Measurements from ENCODE around the gene KATNAL1.

The KATNAL1 gene

GRCh38 chr13:30307194-30307970, at the start of gene KATNAL1:
KATNAL1 (minus strand) TSS chr13:30307551; CDS start chr13:30283777, 23,774 bp downstream.
- Histone ChIP-seq H3K27ac (peak within 1 kb of the TSS; percentile 94), H3K27me3 (ENCODE audit: insufficient read depth, low read depth, severe bottlenecking) (no peaks in the 10 kb centered on the region)

GRCh38 chr13:30355839-30356238, 48.5 kb upstream of the KATNAL1 start:
- H3K9me3 ChIP-seq (ENCODE audit: severe bottlenecking) = no peaks in the 10 kb centered on the region
- H3K27me3 ChIP-seq (ENCODE audit: insufficient read depth, low read depth, severe bottlenecking) = no peaks in the 10 kb centered on the region
- no peaks in the 10 kb centered on the region for H3K36me3 ChIP-seq
- TF ChIP-seq, protein P1, sequence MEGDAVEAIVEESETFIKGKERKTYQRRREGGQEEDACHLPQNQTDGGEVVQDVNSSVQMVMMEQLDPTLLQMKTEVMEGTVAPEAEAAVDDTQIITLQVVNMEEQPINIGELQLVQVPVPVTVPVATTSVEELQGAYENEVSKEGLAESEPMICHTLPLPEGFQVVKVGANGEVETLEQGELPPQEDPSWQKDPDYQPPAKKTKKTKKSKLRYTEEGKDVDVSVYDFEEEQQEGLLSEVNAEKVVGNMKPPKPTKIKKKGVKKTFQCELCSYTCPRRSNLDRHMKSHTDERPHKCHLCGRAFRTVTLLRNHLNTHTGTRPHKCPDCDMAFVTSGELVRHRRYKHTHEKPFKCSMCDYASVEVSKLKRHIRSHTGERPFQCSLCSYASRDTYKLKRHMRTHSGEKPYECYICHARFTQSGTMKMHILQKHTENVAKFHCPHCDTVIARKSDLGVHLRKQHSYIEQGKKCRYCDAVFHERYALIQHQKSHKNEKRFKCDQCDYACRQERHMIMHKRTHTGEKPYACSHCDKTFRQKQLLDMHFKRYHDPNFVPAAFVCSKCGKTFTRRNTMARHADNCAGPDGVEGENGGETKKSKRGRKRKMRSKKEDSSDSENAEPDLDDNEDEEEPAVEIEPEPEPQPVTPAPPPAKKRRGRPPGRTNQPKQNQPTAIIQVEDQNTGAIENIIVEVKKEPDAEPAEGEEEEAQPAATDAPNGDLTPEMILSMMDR (IDR thresholded peaks at IDR 0.05; ENCODE audit: low read depth, low read length) = no peak
- no peak overlapping the region for H3K4me3 ChIP-seq (ENCODE audit: low read depth, low read length)
- no peak overlapping the region for H3K27ac ChIP-seq
- no peak for DNase-seq

More at GRCh38 chr13:30307194-30307970, at the start of gene KATNAL1:
- peak; percentile 79 for DNase-seq
- TF ChIP-seq, protein P1 (IDR thresholded peaks at IDR 0.05; ENCODE audit: low read depth, low read length) = no peak
- no peaks in the 10 kb centered on the region for H3K9me3 ChIP-seq (ENCODE audit: severe bottlenecking)
- H3K36me3 ChIP-seq = no peaks in the 10 kb centered on the region
- peak within 1 kb of the TSS; percentile 67 for H3K4me3 ChIP-seq (ENCODE audit: low read depth, low read length)

DNA sequence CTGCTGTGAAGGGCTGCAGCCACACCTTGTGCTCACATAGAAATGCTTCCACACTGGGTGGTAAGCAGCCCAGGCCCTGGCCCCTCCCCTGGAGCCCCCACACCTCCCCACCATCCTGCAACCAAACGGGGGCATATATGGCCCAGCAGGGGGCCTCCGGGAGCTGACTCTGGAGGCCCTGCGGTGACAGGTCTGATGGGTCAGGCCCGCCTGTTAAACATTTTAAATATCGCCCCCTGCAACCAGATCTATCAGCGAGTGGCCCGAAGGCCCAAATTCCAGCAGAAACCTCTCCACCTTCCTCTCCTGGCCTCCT, 48.0 kb upstream of the KATNAL1 start:
- DNase-seq = peak; percentile 8
- H3K9me3 ChIP-seq (ENCODE audit: severe bottlenecking) = no peaks in the 10 kb centered on the region
- H3K27ac ChIP-seq = no peak overlapping the region
- no peaks in the 10 kb centered on the region for H3K27me3 ChIP-seq (ENCODE audit: insufficient read depth, low read depth, severe bottlenecking)
- TF ChIP-seq, protein P1 (IDR thresholded peaks at IDR 0.05; ENCODE audit: low read depth, low read length) = no peak
- no peaks in the 10 kb centered on the region for H3K36me3 ChIP-seq
- H3K4me3 ChIP-seq (ENCODE audit: low read depth, low read length) = no peak overlapping the region

- no peak overlapping the region for H3K4me3 ChIP-seq (ENCODE audit: low read depth, low read length)
- TF ChIP-seq, protein P1 (IDR thresholded peaks at IDR 0.05; ENCODE audit: low read depth, low read length) = no peak
Observed at GRCh38 chr13:30354493-30355383, 47.4 kb upstream of the KATNAL1 start.

DNA sequence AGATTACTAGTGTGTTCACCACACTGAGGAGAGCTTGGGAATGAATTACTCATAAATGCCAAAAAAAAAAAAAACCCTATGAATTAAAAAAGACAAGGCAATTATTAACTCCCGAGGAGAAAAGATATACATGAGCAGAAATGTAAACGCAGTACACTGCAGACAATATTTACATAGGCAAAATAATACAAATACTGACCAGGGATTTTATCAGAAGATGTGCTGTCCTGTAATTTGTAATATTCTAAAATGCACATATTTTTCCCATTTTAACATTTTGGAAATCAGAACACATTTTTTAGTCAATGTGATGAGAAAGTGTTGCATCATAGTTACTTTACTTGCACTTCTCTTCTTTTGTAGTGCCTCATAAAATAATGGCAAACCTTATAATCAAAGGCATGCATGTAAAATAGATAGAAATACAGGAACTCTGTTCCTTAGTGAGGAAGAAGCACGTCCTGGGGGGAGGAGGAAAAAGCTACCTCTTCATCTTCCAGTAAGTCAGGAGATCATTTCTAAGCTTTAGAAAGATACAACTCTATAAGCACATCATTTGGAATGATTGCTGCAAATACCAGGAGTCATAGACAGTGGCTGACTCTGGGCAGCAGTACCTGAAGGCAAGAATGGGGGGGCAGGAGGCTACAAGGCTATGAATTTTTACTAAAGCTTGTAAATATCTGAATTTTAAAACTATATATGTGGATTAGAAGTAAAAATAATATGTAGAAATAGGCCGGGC, 46.3 kb upstream of the KATNAL1 start:
- Histone ChIP-seq H3K36me3 (no peaks in the 10 kb centered on the region), H3K4me3 (ENCODE audit: low read depth, low read length) (no peak overlapping the region), H3K27ac (no peak overlapping the region), H3K27me3 (ENCODE audit: insufficient read depth, low read depth, severe bottlenecking) (no peaks in the 10 kb centered on the region), H3K9me3 (ENCODE audit: severe bottlenecking) (no peaks in the 10 kb centered on the region)
- TF ChIP-seq, protein P1 (IDR thresholded peaks at IDR 0.05; ENCODE audit: low read depth, low read length) = no peak
- DNase-seq = no peak

More at GRCh38 chr13:30354493-30355383, 47.4 kb upstream of the KATNAL1 start:
- DNase-seq = no peak
- no peaks in the 10 kb centered on the region for H3K9me3 ChIP-seq (ENCODE audit: severe bottlenecking)
- H3K27ac ChIP-seq = no peak overlapping the region
- no peaks in the 10 kb centered on the region for H3K36me3 ChIP-seq
- no peaks in the 10 kb centered on the region for H3K27me3 ChIP-seq (ENCODE audit: insufficient read depth, low read depth, severe bottlenecking)
